RPMI8226 (cell line): ENCODE data around the gene MICOS13.

Experiments used
- DNase-seq: peaks from one replicate; pipeline ENCODE4 v3.0.0-alpha.2; 2015

The MICOS13 gene

GRCh38 chr19:5686647-5687359, 6.5 kb upstream of the MICOS13 start:
- DNase-seq: peak; percentile 97

- DNase-seq: no peak
These were observed 6.0 kb upstream of the MICOS13 start for GRCh38 chr19:5686326-5686646.

GRCh38 chr19:5684694-5685430, 4.5 kb upstream of the MICOS13 start:
- no peak for DNase-seq

- no peak for DNase-seq
These were observed 3.0 kb upstream of the MICOS13 start for GRCh38 chr19:5683177-5683886.

GRCh38 chr19:5682107-5682482, 1.8 kb upstream of the MICOS13 start:
- DNase-seq: no peak

GRCh38 chr19:5681391-5682106, 1.2 kb upstream of the MICOS13 start:
- DNase-seq: no peak

GRCh38 chr19:5680084-5680436, 256 bp downstream of the MICOS13 start:
- DNase-seq: no peak

GRCh38 chr19:5679289-5680083, 830 bp downstream of the MICOS13 start:
- DNase-seq: no peak

GRCh38 chr19:5678071-5678718, 2.1 kb downstream of the MICOS13 start:
- DNase-seq: no peak

- DNase-seq: no peak
These were observed 2.7 kb downstream of the MICOS13 start for GRCh38 chr19:5677580-5677979.

- DNase-seq: no peak
These were observed 3.2 kb downstream of the MICOS13 start for GRCh38 chr19:5677136-5677535.

- DNase-seq: no peak
These were observed 3.6 kb downstream of the MICOS13 start for GRCh38 chr19:5676772-5677105.

- DNase-seq: no peak
These were observed 4.1 kb downstream of the MICOS13 start for GRCh38 chr19:5676105-5676771.

GRCh38 chr19:5674714-5675113, 5.6 kb downstream of the MICOS13 start:
- DNase-seq: no peak

- DNase-seq: no peak
These were observed 6.6 kb downstream of the MICOS13 start for GRCh38 chr19:5673752-5674151.

- DNase-seq: no peak
These were observed 7.4 kb downstream of the MICOS13 start for GRCh38 chr19:5672708-5673459.

- no peak for DNase-seq
These were observed 8.7 kb downstream of the MICOS13 start for GRCh38 chr19:5671600-5671999.

- no peak for DNase-seq
These were observed 11.1 kb downstream of the MICOS13 start for GRCh38 chr19:5669212-5669611.

- no peak for DNase-seq
These were observed 12.5 kb downstream of the MICOS13 start for GRCh38 chr19:5667751-5668271.

- no peak for DNase-seq
These were observed 13.2 kb downstream of the MICOS13 start for GRCh38 chr19:5666921-5667610.
